Parathyroid adenoma (tissue), 2 donors: ENCODE measurements around the gene RPS19.
"Not testable (repeated sequence)": the region's sequence is repeated elsewhere in the genome, so short reads cannot be mapped to it uniquely, and the experiment has no call there.

Source experiments
- H2AFZ ChIP-seq: fragments of 300-600 bp; sonication (generic); one replicate; pipeline ENCODE4 v1.7.0; 2017; ENCODE audit warnings: antibody characterized with exemption, mild to moderate bottlenecking
- H3K27ac ChIP-seq: fragments of 300-600 bp; sonication (generic); one replicate; pipeline ENCODE4 v1.7.0; 2017
- H3K27me3 ChIP-seq: fragments of 300-600 bp; sonication (generic); one replicate; pipeline ENCODE4 v1.7.0; 2017; ENCODE audit warnings: low read length; ENCODE audit not compliant: control insufficient read depth, insufficient read depth
- H3K36me3 ChIP-seq: fragments of 300-600 bp; sonication (generic); one replicate; pipeline ENCODE4 v1.7.0; 2017; ENCODE audit warnings: low read length; ENCODE audit not compliant: control insufficient read depth, insufficient read depth
- H3K4me1 ChIP-seq: fragments of 300-600 bp; sonication (generic); one replicate; pipeline ENCODE4 v1.7.0; 2017; ENCODE audit warnings: control low read depth
- H3K4me2 ChIP-seq: fragments of 300-600 bp; sonication (generic); one replicate; pipeline ENCODE4 v1.7.0; 2017; ENCODE audit warnings: low read length
- H3K4me3 ChIP-seq: fragments of 300-600 bp; sonication (generic); one replicate; pipeline ENCODE4 v1.7.0; 2017; ENCODE audit warnings: low read depth, low read length
- H3K79me2 ChIP-seq: fragments of 300-600 bp; sonication (generic); one replicate; pipeline ENCODE4 v1.7.0; 2017; ENCODE audit warnings: control low read depth
- H3K9ac ChIP-seq: fragments of 300-600 bp; sonication (generic); one replicate; pipeline ENCODE4 v1.7.0; 2017; ENCODE audit warnings: mild to moderate bottlenecking
- H3K9me3 ChIP-seq: fragments of 300-600 bp; sonication (generic); one replicate; pipeline ENCODE4 v1.7.0; 2017; ENCODE audit warnings: low read length; ENCODE audit not compliant: control insufficient read depth
- TF ChIP-seq, protein P1 (sequence below): fragments of 300-600 bp; sonication (generic); IDR thresholded peaks from one replicate; pipeline ENCODE4 v1.7.0; 2017; ENCODE audit warnings: antibody characterized with exemption, mild to moderate bottlenecking
- donor health status: primary hyperparathyroidism.

The RPS19 gene

DNA sequence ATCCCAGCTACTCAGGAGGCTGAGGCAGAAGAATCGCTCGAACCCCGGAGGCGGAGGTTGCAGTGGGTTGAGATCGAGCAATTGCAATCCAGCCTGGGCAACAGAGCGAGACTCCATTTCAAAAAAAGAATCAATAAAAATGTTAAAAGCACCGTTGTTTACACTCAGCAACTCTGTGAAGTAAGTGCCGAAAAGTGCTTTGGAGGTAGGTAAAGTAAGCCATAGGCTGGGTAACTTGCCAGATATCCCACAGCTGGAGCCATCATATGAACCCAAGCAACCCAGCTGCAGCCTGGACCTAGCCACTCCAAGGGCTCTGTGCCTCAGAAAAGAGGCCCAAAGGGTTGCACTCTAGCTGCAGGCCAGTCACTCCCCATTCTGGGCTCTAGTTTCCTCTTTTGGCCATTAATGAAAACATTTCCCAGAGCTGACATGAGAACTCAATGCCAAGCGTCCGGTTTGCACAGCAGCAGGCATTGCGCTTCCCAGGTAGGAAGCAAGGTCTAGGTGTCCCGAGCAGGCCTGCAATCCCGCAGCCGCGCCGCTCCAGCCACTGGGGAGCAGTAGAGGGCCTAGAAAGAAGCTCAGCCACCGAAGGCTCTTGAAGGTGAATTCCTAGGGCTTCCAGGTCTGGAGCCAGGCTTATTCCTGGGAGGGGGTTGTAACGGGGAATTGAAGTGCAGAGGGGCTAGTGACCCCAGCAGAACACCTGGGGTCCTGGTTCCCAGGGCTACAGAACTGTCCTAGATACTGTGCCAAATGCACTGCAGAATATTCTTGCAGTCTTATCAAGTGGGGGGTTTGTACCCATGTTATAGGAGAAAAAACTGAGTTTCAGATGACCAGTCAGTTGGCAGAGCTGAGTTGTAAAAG, 13.0 kb downstream of the RPS19 start:
- no peak overlapping the region for H3K9ac ChIP-seq

GRCh38 chr19:41875973-41876372, 15.9 kb downstream of the RPS19 start:
- H3K4me2 ChIP-seq, H3K4me3 ChIP-seq, H3K9ac ChIP-seq, H3K27me3 ChIP-seq, H3K79me2 ChIP-seq, H3K9me3 ChIP-seq, H3K4me1 ChIP-seq, H3K36me3 ChIP-seq, H2AFZ ChIP-seq, H3K27ac ChIP-seq: not testable (repeated sequence)

More for the DNA sequence above, 13.0 kb downstream of the RPS19 start:
- Histone ChIP-seq H3K36me3 (no peaks in the 10 kb centered on the region), H3K27me3 (no peaks in the 10 kb centered on the region), H3K4me1 (peaks cover 5% of the 10 kb centered on the region), H3K4me2 (no peak overlapping the region), H3K27ac (no peak overlapping the region), H2AFZ (no peak overlapping the region), H3K4me3 (no peak overlapping the region), H3K79me2 (no peaks in the 10 kb centered on the region), H3K9me3 (no peaks in the 10 kb centered on the region)
- TF ChIP-seq, protein P1, sequence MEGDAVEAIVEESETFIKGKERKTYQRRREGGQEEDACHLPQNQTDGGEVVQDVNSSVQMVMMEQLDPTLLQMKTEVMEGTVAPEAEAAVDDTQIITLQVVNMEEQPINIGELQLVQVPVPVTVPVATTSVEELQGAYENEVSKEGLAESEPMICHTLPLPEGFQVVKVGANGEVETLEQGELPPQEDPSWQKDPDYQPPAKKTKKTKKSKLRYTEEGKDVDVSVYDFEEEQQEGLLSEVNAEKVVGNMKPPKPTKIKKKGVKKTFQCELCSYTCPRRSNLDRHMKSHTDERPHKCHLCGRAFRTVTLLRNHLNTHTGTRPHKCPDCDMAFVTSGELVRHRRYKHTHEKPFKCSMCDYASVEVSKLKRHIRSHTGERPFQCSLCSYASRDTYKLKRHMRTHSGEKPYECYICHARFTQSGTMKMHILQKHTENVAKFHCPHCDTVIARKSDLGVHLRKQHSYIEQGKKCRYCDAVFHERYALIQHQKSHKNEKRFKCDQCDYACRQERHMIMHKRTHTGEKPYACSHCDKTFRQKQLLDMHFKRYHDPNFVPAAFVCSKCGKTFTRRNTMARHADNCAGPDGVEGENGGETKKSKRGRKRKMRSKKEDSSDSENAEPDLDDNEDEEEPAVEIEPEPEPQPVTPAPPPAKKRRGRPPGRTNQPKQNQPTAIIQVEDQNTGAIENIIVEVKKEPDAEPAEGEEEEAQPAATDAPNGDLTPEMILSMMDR, result peak; percentile 86

- Histone ChIP-seq H3K4me1 (no peaks in the 10 kb centered on the region), H3K79me2 (no peaks in the 10 kb centered on the region), H3K36me3 (no peaks in the 10 kb centered on the region), H3K9ac (no peak within 1 kb of the TSS), H2AFZ (no peak within 1 kb of the TSS), H3K4me3 (no peak within 1 kb of the TSS), H3K9me3 (no peaks in the 10 kb centered on the region), H3K27me3 (no peaks in the 10 kb centered on the region), H3K4me2 (no peak within 1 kb of the TSS), H3K27ac (no peak within 1 kb of the TSS)
- TF ChIP-seq, protein P1, result no peak
These were observed 17.1 kb downstream of the RPS19 start, which contains the start of gene CD79A for GRCh38 chr19:41876847-41877832. TSS of gene CD79A (plus strand) at chr19:41877279. CDS start at chr19:41877305, 26 bp downstream.

DNA sequence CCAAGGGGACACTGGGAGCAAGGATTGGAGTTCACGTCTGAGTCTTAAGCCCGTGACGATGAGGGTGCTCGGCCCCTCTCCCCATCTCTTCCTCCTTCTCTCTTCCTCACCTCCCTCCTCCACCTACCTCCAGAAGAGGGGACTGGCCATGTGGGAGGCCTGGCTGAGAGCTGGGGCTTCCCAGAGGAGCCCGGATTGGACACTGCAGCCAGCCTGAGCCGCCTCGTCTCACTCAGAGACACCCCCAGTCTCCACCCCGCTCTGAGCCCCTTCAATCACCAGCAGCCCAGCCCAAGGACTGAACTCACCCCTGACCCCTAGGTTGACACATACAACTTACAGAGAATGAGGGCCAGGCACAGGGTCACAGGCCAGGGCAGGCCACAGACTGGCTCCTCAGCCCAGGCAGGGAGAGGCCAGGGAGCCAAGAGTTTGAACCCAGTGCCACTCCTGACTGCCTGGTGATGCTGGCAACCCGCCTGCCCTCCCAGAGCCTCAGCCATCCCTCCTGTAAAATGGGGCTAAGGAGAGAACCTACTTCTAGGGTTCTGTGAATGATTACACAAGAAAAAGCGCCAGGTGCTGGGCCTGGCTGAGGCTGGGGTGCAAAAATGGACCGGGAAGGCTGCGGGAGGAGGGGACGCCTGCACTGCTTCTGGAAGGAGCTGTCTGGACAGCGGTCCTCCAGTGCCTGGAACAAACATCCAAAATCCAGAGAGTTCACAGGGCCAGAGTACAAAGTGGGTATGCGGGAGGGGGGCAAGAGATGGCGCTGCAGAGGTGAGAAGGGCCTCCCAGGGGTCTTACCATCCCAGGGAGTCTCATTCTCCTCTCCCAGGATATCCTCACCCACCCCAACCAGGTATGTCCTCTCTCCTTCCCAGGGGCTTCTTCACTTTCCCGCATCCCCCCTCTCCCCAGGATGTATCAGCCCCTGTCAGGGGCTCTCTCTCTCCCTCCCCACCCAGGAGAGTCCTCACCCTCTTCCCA, 18.2 kb downstream of the RPS19 start:
- Histone ChIP-seq H3K27ac (no peak overlapping the region), H3K4me2 (no peak overlapping the region), H2AFZ (no peak overlapping the region), H3K79me2 (no peaks in the 10 kb centered on the region), H3K9me3 (no peaks in the 10 kb centered on the region), H3K4me1 (no peaks in the 10 kb centered on the region), H3K36me3 (no peaks in the 10 kb centered on the region), H3K27me3 (no peaks in the 10 kb centered on the region), H3K4me3 (no peak overlapping the region), H3K9ac (no peak overlapping the region)
- TF ChIP-seq, protein P1, result no peak
